Psoas muscle (tissue), 8 donors: ENCODE results near the gene CDC7. TPM values are rescaled to one million over a fixed set of nuclear protein-coding genes. Genes with fewer than 3 reads are reported as not detected.

Experiments used
- ATAC-seq, 4 donors: fragments of 200-7000 bp; cut with Tn5 transposase; one replicate each; pipeline ENCODE4 v1.9.1; 2020; ENCODE audit warnings: moderate library complexity in 3 of 4, mild to moderate bottlenecking in 2 of 4
- DNase-seq, 2 donors: peaks; one replicate each; pipeline ENCODE4 v3.0.0-alpha.2; 2020
- H3K27ac ChIP-seq: fragments of 200-600 bp; one replicate; pipeline ENCODE4 v1.8.0; 2022
- H3K27me3 ChIP-seq, 3 donors: fragments of 200-600 bp in 1 of 3; one replicate each; pipeline versions ENCODE4 v1.6.1 to v1.8.0; 2013 to 2022; ENCODE audit warnings: low read length in 2 of 3, mild to moderate bottlenecking in 2 of 3, moderate library complexity in 1 of 3; ENCODE audit not compliant: insufficient read depth in 3 of 3
- H3K36me3 ChIP-seq, 2 donors: fragments of 200-600 bp in 1 of 2; one replicate each; pipeline versions ENCODE4 v1.6.1 to v1.8.0; 2013 to 2022; ENCODE audit warnings: low read depth in 1 of 2, mild to moderate bottlenecking in 1 of 2, moderate library complexity in 1 of 2; ENCODE audit not compliant: insufficient read depth in 1 of 2
- H3K4me1 ChIP-seq: fragments of 200-600 bp; one replicate; pipeline ENCODE4 v1.8.0; 2022
- H3K4me3 ChIP-seq: fragments of 200-600 bp; one replicate; pipeline ENCODE4 v1.8.0; 2022; ENCODE audit warnings: mild to moderate bottlenecking
- H3K9me3 ChIP-seq: fragments of 200-600 bp; one replicate; pipeline ENCODE4 v1.8.0; 2022
- WGBS, 3 donors: extraction: QIAGEN DNeasy Blood & Tissue Kit; methylation state at CpG; one replicate each; pipeline versions ENCODE4 v1.1.6 to v1.1.7; 2013; 5-methylcytosine and 5-hydroxymethylcytosine counted together
- intact Hi-C, 2 donors: fragments of 100-400 bp; cut with DNase I; formaldehyde crosslinking; loops; one replicate each; pipeline versions ENCODE4 v1.11.0 to v1.14.2; 2022
- polyA plus RNA-seq, 3 donors: library from polyadenylated mRNA; stranded (reverse); fragments of 200-250 nt; gene quantifications; one replicate each; pipeline ENCODE4 v1.2.3, GENCODE V29; 2013
- total RNA-seq, 4 donors: library from RNA; stranded (reverse); fragmentation: NEBNext Ultra II Directional in 2 of 4; extraction: Animal tissue kit (Norgen Biotek cat#: 25700) in 2 of 4; gene quantifications; one replicate each; pipeline versions ENCODE4 v1.2.1 to v1.2.4, GENCODE V29; 2021 to 2023
- TF ChIP-seq, protein P1 (sequence below): fragments of 200-600 bp; IDR thresholded peaks from one replicate; pipeline ENCODE4 v1.8.0; 2022; ENCODE audit warnings: antibody characterized with exemption
- donor health status: healthy with polysubstance abuse.
- donor health status: DM: no; HTN: no; CAD: no; lungs with moderate emphysema.
- donor health status: Bipolar disorder and iron deficiency.
- donor health status: healthy.
- donor health status: DM: yes; HTN: yes; CAD: no.
- donor health status: DM: no; HTN: no; CAD: no.
- donor health status: DM: no; HTN: no; CAD: no.
- donor health status: DM: yes; HTN: yes; CAD: no.

CDC7 gene
- total and polyA plus RNA-seq, 7 donors = 0.25 to 1.4 (median 0.54) TPM

DNA sequence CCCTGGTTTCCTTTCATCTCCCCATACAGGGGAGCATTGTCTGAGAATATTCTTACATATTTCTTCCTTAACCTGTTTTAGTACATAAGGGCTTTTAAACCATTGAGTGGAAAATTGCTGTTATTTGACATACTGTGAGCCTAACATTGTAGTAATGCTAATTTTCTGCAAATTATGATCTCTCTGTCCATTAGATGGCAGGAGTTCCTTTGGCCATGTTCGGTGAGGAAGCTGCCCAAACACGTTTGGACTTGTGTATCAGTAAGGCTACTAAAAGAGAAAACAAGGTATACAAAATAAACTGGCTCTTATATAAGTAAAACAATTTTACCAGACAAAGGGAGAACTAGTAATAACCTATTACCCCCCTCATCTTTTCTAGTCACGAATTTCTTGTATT, 29.2 kb downstream of the CDC7 start:
- H3K36me3 ChIP-seq = no peaks in the 10 kb centered on the region
- H3K4me1 ChIP-seq = no peaks in the 10 kb centered on the region
- H3K9me3 ChIP-seq = no peaks in the 10 kb centered on the region
- DNase-seq (no peak), ATAC-seq (no peak)
- intact Hi-C loops = no loop called here
- H3K27me3 ChIP-seq = no peaks in the 10 kb centered on the region
- WGBS, 3 donors = 54 to 77% (median 61%) methylated on average over 3 of the region's 3 CpGs
- H3K4me3 ChIP-seq = no peak overlapping the region
- TF ChIP-seq, protein P1, sequence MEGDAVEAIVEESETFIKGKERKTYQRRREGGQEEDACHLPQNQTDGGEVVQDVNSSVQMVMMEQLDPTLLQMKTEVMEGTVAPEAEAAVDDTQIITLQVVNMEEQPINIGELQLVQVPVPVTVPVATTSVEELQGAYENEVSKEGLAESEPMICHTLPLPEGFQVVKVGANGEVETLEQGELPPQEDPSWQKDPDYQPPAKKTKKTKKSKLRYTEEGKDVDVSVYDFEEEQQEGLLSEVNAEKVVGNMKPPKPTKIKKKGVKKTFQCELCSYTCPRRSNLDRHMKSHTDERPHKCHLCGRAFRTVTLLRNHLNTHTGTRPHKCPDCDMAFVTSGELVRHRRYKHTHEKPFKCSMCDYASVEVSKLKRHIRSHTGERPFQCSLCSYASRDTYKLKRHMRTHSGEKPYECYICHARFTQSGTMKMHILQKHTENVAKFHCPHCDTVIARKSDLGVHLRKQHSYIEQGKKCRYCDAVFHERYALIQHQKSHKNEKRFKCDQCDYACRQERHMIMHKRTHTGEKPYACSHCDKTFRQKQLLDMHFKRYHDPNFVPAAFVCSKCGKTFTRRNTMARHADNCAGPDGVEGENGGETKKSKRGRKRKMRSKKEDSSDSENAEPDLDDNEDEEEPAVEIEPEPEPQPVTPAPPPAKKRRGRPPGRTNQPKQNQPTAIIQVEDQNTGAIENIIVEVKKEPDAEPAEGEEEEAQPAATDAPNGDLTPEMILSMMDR = no peak
- no peak overlapping the region for H3K27ac ChIP-seq

DNA sequence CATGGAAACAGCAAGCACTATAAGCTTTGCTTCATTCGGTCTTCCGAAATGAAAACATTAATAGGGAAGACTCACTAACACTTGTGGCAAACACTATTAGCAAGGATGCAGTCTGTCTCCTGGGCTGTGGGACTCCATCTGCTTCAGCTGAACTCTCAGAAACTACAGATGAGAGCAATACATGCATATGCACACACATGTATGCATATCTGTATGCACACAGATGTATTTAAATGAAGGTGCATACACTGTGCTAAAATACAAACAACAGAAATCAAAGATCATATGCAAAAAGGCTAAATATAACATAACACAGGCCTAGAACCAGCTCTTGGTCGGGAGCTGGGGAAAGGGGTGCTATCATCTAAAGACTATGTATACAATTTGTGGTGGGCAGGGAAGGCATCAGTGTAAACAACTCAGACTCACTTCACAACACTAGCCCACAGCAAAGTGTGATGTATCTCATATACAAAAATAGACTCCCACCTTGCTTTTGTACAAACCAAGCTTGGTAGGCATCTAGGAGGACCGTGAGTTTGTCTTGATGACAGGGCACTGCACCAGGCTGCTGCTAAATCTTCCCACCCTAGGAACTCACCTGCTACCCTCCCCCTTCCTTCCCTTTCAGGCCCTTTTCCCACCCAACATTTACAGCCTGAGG, 32.8 kb downstream of the CDC7 start:
- Histone ChIP-seq H3K27me3 (no peaks in the 10 kb centered on the region), H3K9me3 (no peaks in the 10 kb centered on the region), H3K4me1 (no peaks in the 10 kb centered on the region), H3K36me3 (no peaks in the 10 kb centered on the region), H3K27ac (no peak overlapping the region), H3K4me3 (no peak overlapping the region)
- 93 to 94% (median 94%) methylated on average over 4 of the region's 4 CpGs for WGBS, 3 donors
- ATAC-seq (no peak), DNase-seq (no peak)
- TF ChIP-seq, protein P1 = no peak
- intact Hi-C loops = loop anchor here in 1 of 2 donors (2.0 kb wide), 1 partner anchor 69 kb away; no protein-coding TSS in a partner anchor

- no peaks in the 10 kb centered on the region for H3K27me3 ChIP-seq
- DNase-seq (no peak), ATAC-seq (no peak)
- no peak overlapping the region for H3K27ac ChIP-seq
- 96 to 97% (median 96%) methylated on average over 34 of the region's 34 CpGs for WGBS, 3 donors
- no peaks in the 10 kb centered on the region for H3K4me1 ChIP-seq
- no peak overlapping the region for H3K4me3 ChIP-seq
- H3K9me3 ChIP-seq = no peaks in the 10 kb centered on the region
- H3K36me3 ChIP-seq = no peaks in the 10 kb centered on the region
- intact Hi-C loops = no loop called here
- TF ChIP-seq, protein P1 = no peak
Measured at GRCh38 chr1:91535441-91535840, 34.8 kb downstream of the CDC7 start.

DNA sequence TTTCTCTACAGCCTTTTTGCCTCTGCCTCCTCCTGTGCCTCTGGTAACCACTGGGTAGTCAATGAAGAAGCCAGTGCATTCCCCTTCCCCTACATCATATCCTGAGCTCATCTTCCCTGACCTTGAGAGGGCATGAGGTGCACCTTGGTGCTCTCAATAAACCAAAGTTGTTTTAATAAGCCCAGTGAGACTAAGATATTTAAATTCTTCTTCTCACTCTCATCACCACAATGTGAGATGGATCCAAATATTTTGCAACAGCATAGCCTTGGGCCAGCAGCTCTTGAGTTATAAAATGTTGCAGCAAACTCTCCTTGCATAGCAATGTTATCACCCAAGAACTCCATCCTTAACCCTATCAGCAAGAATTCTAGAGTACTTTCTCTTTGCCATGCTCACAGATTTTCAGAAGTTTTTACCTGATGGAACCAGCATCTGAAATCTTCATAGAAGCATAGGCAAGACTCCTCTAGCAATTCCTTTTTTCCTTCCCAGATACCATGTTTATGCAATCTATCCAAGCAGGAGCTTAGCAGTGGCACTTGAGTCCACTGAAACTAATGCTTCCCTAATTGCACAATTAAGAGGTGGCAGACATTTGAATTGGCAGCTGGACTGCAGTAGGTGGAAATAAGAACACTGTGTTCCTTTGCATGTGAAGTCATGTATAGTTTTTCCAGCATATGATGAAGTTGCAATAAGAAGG, 36.8 kb downstream of the CDC7 start:
- TF ChIP-seq, protein P1 = no peak
- H3K4me1 ChIP-seq = no peaks in the 10 kb centered on the region
- H3K27ac ChIP-seq = no peak overlapping the region
- no peaks in the 10 kb centered on the region for H3K9me3 ChIP-seq
- no peaks in the 10 kb centered on the region for H3K27me3 ChIP-seq
- intact Hi-C loops = no loop called here
- H3K36me3 ChIP-seq = no peaks in the 10 kb centered on the region
- ATAC-seq (peak in 3 of 4 donors; percentile 3 to 50 (median 48)), DNase-seq (no peak)
- H3K4me3 ChIP-seq = no peak overlapping the region

DNA sequence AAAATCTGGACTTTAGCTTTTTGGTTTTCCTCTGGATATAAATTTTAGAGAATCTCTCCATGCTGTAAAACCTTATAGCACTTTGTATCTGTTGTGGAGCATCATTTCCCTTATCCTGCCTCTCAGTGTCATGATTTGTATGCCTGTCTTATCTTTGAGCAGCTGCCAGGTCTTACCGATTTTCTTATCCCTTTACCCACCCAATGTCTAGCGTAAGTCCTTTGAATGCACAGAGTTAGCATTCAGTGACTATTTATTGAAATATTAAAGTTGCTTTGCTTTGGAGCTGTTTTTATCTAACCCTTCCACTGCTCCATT, 37.3 kb downstream of the CDC7 start:
- Histone ChIP-seq H3K9me3 (no peaks in the 10 kb centered on the region), H3K4me1 (no peaks in the 10 kb centered on the region), H3K36me3 (no peaks in the 10 kb centered on the region), H3K4me3 (no peak overlapping the region), H3K27ac (no peak overlapping the region), H3K27me3 (no peaks in the 10 kb centered on the region)
- DNase-seq (no peak), ATAC-seq (no peak)
- 66 to 79% (median 76%) methylated on average over 2 of the region's 2 CpGs for WGBS, 3 donors
- TF ChIP-seq, protein P1 = no peak
- intact Hi-C loops = no loop called here
